Tibial nerve (tissue), 4 donors: ENCODE results near the gene JOSD1.

ENCODE experiments used
- EP300 ChIP-seq, 2 donors: sonication (generic); formaldehyde crosslinking; IDR thresholded peaks; one replicate each; pipeline ENCODE4 v1.6.1; 2017; ENCODE audit warnings: antibody characterized with exemption in 2 of 2, mild to moderate bottlenecking in 1 of 2
- POLR2A ChIP-seq, 2 donors: fragments of 450-650 bp; IDR thresholded peaks; one replicate each; pipeline ENCODE4 v1.6.1; 2017; ENCODE audit warnings: antibody characterized with exemption in 2 of 2, mild to moderate bottlenecking in 2 of 2, moderate library complexity in 2 of 2
- TF ChIP-seq, protein P1 (sequence below), 5 experiments: fragments of 200-600 bp in 3 of 5; fragments of 450-650 bp in 2 of 5; sonication (generic) in 3 of 5; IDR thresholded peaks; one replicate each; pipeline ENCODE4 v1.5.1; 2016 to 2019; ENCODE audit warnings: antibody characterized with exemption in 5 of 5, mild to moderate bottlenecking in 3 of 5, moderate library complexity in 2 of 5

DNA sequence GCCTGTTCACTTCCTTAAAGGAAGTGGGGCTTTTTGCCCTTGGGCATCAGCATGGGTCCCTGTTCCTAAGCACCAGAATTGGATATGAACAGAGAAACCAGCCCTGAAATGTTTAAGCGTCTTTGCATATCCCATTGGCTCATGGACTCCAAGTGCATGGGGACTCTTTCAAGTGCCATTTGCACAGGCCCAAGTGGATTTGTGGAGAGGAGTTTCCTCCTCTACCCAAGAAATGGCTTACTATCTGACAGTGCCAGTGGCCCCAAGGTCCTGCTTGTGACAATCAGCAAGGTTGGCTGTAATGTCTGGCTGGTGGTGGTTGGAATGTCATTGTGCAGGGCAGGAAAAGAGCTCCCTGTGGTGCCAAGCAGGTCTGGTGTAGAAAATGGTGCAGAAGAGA is 15.0 kb downstream of the JOSD1 start:
- no peak for TF ChIP-seq POLR2A (IDR thresholded peaks at IDR 0.05)
- TF ChIP-seq, protein P1, sequence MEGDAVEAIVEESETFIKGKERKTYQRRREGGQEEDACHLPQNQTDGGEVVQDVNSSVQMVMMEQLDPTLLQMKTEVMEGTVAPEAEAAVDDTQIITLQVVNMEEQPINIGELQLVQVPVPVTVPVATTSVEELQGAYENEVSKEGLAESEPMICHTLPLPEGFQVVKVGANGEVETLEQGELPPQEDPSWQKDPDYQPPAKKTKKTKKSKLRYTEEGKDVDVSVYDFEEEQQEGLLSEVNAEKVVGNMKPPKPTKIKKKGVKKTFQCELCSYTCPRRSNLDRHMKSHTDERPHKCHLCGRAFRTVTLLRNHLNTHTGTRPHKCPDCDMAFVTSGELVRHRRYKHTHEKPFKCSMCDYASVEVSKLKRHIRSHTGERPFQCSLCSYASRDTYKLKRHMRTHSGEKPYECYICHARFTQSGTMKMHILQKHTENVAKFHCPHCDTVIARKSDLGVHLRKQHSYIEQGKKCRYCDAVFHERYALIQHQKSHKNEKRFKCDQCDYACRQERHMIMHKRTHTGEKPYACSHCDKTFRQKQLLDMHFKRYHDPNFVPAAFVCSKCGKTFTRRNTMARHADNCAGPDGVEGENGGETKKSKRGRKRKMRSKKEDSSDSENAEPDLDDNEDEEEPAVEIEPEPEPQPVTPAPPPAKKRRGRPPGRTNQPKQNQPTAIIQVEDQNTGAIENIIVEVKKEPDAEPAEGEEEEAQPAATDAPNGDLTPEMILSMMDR (IDR thresholded peaks at IDR 0.05), result no peak
- TF ChIP-seq EP300 (IDR thresholded peaks at IDR 0.05), result no peak
